Duodenal mucosa (tissue), 2 donors: ENCODE results near the gene SLC25A6.
"Not testable (repeated sequence)": the region's sequence is repeated elsewhere in the genome, so short reads cannot be mapped to it uniquely, and the experiment has no call there.

Source experiments
- H3K27ac ChIP-seq: one replicate; pipeline ENCODE4 v1.7.0; 2013; ENCODE audit warnings: low read depth, low read length
- H3K27me3 ChIP-seq, 2 donors: one replicate each; pipeline ENCODE4 v1.7.0; 2013; ENCODE audit warnings: low read length in 2 of 2, control low read depth in 1 of 2; ENCODE audit not compliant: insufficient read depth in 2 of 2, control insufficient read depth in 1 of 2
- H3K36me3 ChIP-seq, 2 donors: one replicate each; pipeline ENCODE4 v1.7.0; 2013; ENCODE audit warnings: low read length in 2 of 2, control low read depth in 1 of 2; ENCODE audit not compliant: insufficient read depth in 2 of 2, control insufficient read depth in 1 of 2
- H3K4me1 ChIP-seq, 2 donors: one replicate each; pipeline ENCODE4 v1.7.0; 2013; ENCODE audit warnings: low read length in 2 of 2, control low read depth in 1 of 2; ENCODE audit not compliant: insufficient read depth in 2 of 2, control insufficient read depth in 1 of 2
- H3K4me3 ChIP-seq, 2 donors: one replicate each; pipeline ENCODE4 v1.7.0; 2013; ENCODE audit warnings: low read length in 2 of 2, low read depth in 1 of 2
- H3K9ac ChIP-seq, 2 donors: one replicate each; pipeline ENCODE4 v1.7.0; 2013; ENCODE audit warnings: low read length in 2 of 2, low read depth in 1 of 2
- H3K9me3 ChIP-seq, 2 donors: one replicate each; pipeline ENCODE4 v1.7.0; 2013; ENCODE audit warnings: low read length in 2 of 2, control low read depth in 1 of 2; ENCODE audit not compliant: control insufficient read depth in 1 of 2

The SLC25A6 gene

GRCh38 chrX:1391707-1392375, at the start of gene SLC25A6:
Gene SLC25A6 (minus strand): TSS chrX:1392113. CDS start chrX:1392009, 104 bp downstream.
- peaks cover 11 to 41% of the 10 kb centered on the region in 2 donors for H3K4me1 ChIP-seq
- no peaks in the 10 kb centered on the region for H3K27me3 ChIP-seq
- H3K4me3 ChIP-seq: peak within 1 kb of the TSS; percentile 79 to 98
- peaks cover 30 to 39% of the 10 kb centered on the region in 2 donors for H3K36me3 ChIP-seq
- peak within 1 kb of the TSS; percentile 99 for H3K27ac ChIP-seq
- peak within 1 kb of the TSS; percentile 65 to 88 for H3K9ac ChIP-seq
- no peaks in the 10 kb centered on the region for H3K9me3 ChIP-seq

GRCh38 chrX:1440506-1440905, 48.6 kb upstream of the SLC25A6 start:
- Histone ChIP-seq H3K36me3 (peaks cover 0 to 37% of the 10 kb centered on the region in 2 donors), H3K9me3 (peaks cover 4 to 12% of the 10 kb centered on the region in 2 donors), H3K27me3 (no peaks in the 10 kb centered on the region), H3K4me1 (no peaks in the 10 kb centered on the region), H3K9ac (no peak overlapping the region), H3K27ac (no peak overlapping the region), H3K4me3 (no peak overlapping the region)

GRCh38 chrX:1435241-1435895, 43.5 kb upstream of the SLC25A6 start:
- no peaks in the 10 kb centered on the region for H3K4me1 ChIP-seq
- H3K9ac ChIP-seq: no peak overlapping the region
- no peak overlapping the region for H3K27ac ChIP-seq
- H3K27me3 ChIP-seq: no peaks in the 10 kb centered on the region
- peaks cover 0 to 42% of the 10 kb centered on the region in 2 donors for H3K36me3 ChIP-seq
- H3K9me3 ChIP-seq: no peaks in the 10 kb centered on the region
- no peak overlapping the region for H3K4me3 ChIP-seq

- Histone ChIP-seq H3K36me3 (peaks cover 0 to 42% of the 10 kb centered on the region in 2 donors), H3K27ac (no peak overlapping the region), H3K9me3 (no peaks in the 10 kb centered on the region), H3K4me1 (no peaks in the 10 kb centered on the region), H3K27me3 (no peaks in the 10 kb centered on the region), H3K4me3 (no peak overlapping the region), H3K9ac (no peak overlapping the region)
Measured at GRCh38 chrX:1434871-1435240, 42.9 kb upstream of the SLC25A6 start.

DNA sequence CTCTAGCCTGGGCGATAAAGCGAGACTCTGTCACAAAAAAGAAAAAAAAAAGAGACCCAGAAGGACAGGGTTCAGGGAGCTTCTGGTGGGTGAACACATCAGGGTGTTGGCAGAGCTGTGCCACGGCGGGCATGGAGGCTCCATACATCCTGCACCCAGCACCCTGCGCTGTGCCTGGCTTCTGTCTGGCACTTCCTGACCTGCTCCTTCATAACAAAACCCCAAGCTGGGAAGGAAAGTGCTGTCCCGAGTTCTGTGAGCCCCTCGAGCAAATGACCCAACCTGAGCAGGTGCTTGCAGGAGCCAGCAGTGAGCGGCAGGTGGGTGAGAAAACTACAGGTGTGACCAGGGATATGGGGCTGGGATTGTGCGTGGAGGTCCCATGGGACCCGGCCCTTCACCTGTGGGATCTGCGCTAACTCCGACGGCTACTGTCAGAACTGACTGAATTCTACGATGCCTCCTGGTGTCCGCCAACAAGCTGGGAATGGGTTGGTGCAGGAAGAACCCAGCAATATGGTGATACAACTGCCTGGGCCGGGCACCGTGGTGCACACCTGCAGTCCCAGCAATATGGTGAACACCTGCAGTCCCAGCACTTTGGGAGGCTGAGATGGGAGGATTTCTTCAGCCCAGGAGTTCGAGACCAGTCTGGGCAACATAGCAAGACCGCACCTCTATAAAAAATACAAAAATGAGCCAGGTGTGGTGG, 41.9 kb upstream of the SLC25A6 start:
- Histone ChIP-seq H3K4me1 (no peaks in the 10 kb centered on the region), H3K9ac (no peak overlapping the region), H3K27ac (no peak overlapping the region), H3K9me3 (no peaks in the 10 kb centered on the region), H3K36me3 (peaks cover 0 to 37% of the 10 kb centered on the region in 2 donors), H3K4me3 (no peak overlapping the region), H3K27me3 (no peaks in the 10 kb centered on the region)

- no peaks in the 10 kb centered on the region for H3K4me1 ChIP-seq
- H3K4me3 ChIP-seq: no peak overlapping the region
- no peak overlapping the region for H3K27ac ChIP-seq
- no peaks in the 10 kb centered on the region for H3K27me3 ChIP-seq
- no peaks in the 10 kb centered on the region for H3K9me3 ChIP-seq
- H3K36me3 ChIP-seq: peaks cover 0 to 27% of the 10 kb centered on the region in 2 donors
- no peak overlapping the region for H3K9ac ChIP-seq
Measured at GRCh38 chrX:1430451-1430850, 38.5 kb upstream of the SLC25A6 start.

DNA sequence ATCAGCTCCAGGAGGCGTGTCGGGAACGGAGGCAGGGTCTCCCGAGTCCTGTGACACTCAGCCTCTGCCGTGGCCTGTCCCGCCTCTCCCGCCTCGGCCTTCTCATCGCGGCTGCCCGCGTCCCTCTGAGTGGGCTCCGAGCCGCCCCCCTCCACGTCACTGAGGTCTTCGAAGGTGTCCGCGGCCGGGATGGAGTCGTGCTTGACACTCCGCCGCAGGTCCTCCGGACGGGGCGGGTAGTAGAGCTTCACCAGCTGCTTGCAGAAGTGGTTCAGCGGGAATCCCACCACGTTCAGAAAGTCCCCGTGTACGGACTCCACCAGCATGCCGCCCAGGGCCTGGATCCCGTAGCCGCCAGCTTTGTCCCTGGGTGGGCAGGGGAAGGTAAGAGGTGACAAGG, 35.8 kb upstream of the SLC25A6 start:
- Histone ChIP-seq H3K9me3 (peaks cover under 1 to 8% of the 10 kb centered on the region in 2 donors), H3K4me1 (no peaks in the 10 kb centered on the region), H3K9ac (no peak overlapping the region), H3K27me3 (no peaks in the 10 kb centered on the region), H3K36me3 (peaks cover 4 to 28% of the 10 kb centered on the region in 2 donors), H3K4me3 (no peak overlapping the region), H3K27ac (no peak overlapping the region)

DNA sequence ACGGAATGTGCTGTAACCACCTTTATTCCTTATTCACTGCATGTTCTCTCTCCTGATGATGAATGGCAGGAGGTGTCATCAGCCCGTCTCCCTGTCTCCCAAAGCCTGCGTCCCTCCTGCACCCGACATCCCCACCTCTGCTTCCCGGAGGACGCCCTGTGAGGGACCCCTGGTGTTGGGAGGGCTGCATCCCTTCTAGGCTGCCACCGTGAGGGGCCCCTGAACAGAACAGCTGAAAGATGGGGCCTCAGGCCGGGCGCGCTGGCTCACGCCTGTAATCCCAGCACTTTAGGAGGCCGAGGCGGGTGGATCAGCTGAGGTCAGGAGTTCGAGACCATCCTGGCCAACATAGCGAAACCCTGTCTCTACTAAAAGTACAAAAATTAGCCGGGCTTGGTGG, 34.4 kb upstream of the SLC25A6 start:
- not testable (repeated sequence) for H3K9ac ChIP-seq
- Histone ChIP-seq H3K9me3 (peaks cover 15 to 21% of the 10 kb centered on the region in 2 donors), H3K36me3 (peaks cover 16 to 36% of the 10 kb centered on the region in 2 donors)

GRCh38 chrX:1425381-1425780, 33.5 kb upstream of the SLC25A6 start:
- Histone ChIP-seq H3K4me1 (no peaks in the 10 kb centered on the region), H3K27me3 (no peaks in the 10 kb centered on the region), H3K36me3 (peaks cover 17 to 39% of the 10 kb centered on the region in 2 donors), H3K9ac (no peak overlapping the region), H3K9me3 (peaks cover 15 to 21% of the 10 kb centered on the region in 2 donors), H3K27ac (no peak overlapping the region), H3K4me3 (no peak overlapping the region)

More for the DNA sequence above, 34.4 kb upstream of the SLC25A6 start:
- H3K27me3 ChIP-seq, H3K4me3 ChIP-seq, H3K4me1 ChIP-seq, H3K27ac ChIP-seq: not testable (repeated sequence)
